ENCODE measurements around the gene CNOT3.
A peak's percentile ranks its signal among the peaks of the same experiment; 100 is the strongest.

Gene CNOT3

DNA sequence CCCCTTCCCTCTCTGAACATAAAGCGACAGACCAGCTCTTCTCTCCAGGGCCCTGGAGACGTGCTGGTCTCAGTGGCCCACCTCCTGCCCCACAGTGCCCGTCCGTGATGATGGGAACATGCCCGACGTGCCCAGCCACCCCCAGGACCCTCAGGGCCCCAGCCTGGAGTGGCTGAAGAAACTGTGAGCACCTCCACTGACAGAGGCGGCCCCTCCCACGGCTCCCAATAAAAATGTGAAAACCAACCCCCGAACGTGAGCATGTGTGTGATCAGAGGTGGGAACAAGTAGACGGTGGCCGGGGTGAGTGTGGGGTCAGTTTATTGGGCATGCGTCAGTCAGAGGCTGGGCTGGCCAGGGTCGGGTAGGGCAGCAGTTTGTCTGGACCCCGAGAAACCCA, 30.8 kb upstream of the CNOT3 start:
- TF ChIP-seq, protein P1, sequence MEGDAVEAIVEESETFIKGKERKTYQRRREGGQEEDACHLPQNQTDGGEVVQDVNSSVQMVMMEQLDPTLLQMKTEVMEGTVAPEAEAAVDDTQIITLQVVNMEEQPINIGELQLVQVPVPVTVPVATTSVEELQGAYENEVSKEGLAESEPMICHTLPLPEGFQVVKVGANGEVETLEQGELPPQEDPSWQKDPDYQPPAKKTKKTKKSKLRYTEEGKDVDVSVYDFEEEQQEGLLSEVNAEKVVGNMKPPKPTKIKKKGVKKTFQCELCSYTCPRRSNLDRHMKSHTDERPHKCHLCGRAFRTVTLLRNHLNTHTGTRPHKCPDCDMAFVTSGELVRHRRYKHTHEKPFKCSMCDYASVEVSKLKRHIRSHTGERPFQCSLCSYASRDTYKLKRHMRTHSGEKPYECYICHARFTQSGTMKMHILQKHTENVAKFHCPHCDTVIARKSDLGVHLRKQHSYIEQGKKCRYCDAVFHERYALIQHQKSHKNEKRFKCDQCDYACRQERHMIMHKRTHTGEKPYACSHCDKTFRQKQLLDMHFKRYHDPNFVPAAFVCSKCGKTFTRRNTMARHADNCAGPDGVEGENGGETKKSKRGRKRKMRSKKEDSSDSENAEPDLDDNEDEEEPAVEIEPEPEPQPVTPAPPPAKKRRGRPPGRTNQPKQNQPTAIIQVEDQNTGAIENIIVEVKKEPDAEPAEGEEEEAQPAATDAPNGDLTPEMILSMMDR (IDR thresholded peaks at IDR 0.05; ENCODE audit: control extremely low read depth, extremely low read depth, low read depth, missing control alignments), result no peak
- no peak for DNase-seq (ENCODE audit: extremely low spot score)

DNA sequence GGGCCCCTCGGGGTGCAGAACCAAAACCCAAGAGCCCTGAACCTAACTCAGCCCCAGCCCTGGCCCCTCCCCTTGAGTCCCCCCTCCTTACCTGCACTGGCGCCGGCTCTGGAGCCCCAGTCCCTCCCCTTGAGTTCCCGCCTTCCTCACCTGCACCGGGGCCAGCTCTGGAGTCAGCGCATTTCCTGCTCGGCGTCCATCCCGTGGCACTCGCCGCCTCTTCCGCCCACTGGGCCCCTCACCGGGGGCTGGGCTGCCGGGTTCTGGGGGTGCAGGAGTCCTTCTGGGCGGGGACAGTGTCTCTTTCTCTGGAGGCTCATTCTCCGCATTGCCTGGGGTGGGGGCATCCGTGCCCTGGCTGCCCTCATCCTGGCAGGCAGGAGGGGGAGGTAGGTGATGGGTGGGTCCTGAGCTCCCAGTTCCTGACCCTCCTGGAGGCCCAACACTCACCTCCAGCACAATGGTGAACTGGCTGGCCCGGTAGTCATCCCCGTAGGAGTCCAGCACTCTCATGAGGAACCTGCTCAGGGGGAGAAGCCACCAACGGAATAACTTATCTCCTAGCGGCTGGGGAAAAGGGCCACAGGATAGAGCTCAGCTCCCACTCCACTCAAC, 29.6 kb upstream of the CNOT3 start:
- POLR2A ChIA-PET, result no interaction called here

More for the DNA sequence above, 30.8 kb upstream of the CNOT3 start:
- ChIA-PET POLR2A (no interaction called here), CTCF (no interaction called here)

DNA sequence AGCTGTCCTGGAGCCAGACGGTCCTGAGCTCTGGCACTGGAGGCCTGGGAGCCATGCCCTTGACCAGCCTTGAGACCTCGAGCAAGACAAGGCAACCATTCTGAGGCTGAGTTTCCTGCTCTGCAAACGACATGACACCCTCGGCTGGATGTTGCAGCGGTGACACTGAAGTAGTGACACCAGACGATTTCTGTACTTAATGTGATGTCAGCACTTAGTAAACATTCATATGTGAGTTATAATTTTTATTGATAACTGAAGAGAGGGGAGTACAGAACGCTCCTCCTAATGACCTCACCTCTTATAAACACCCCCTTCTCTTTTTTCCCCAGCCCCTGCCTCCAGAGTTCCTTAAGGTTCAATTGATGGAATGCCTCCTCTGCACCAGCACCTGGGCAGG, 29.1 kb upstream of the CNOT3 start:
- ChIA-PET CTCF (no interaction called here), POLR2A (no interaction called here)
- no peak for DNase-seq (ENCODE audit: extremely low spot score)
- TF ChIP-seq, protein P1 (IDR thresholded peaks at IDR 0.05; ENCODE audit: control extremely low read depth, extremely low read depth, low read depth, missing control alignments), result no peak

More for the DNA sequence above, 29.6 kb upstream of the CNOT3 start:
- CTCF ChIA-PET, result no interaction called here
- TF ChIP-seq, protein P1 (IDR thresholded peaks at IDR 0.05; ENCODE audit: control extremely low read depth, extremely low read depth, low read depth, missing control alignments), result no peak
- DNase-seq (ENCODE audit: extremely low spot score), result no peak

DNA sequence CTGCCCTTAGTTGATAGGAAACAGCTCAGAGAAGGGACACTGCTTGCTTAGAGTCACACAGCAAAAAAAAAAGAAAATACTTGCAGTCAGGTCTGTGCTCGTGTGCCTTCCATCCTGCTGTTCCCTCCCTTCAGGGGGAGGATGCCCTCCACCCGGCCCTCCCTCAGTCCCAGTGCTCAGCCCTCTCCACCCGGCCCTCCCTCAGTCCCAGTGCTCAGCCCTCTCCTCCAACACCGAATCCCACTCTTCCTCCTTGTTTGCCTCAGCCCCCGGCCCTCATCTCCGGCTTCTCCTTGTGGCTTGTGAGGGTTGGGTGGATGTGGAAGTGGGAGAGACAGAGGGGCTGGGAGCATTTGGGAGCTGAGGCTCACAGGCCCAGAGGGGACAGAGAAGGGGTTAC, 27.9 kb upstream of the CNOT3 start:
- TF ChIP-seq, protein P1 (IDR thresholded peaks at IDR 0.05; ENCODE audit: control extremely low read depth, extremely low read depth, low read depth, missing control alignments), result no peak
- DNase-seq (ENCODE audit: extremely low spot score), result no peak
- ChIA-PET POLR2A (no interaction called here), CTCF (no interaction called here)

DNA sequence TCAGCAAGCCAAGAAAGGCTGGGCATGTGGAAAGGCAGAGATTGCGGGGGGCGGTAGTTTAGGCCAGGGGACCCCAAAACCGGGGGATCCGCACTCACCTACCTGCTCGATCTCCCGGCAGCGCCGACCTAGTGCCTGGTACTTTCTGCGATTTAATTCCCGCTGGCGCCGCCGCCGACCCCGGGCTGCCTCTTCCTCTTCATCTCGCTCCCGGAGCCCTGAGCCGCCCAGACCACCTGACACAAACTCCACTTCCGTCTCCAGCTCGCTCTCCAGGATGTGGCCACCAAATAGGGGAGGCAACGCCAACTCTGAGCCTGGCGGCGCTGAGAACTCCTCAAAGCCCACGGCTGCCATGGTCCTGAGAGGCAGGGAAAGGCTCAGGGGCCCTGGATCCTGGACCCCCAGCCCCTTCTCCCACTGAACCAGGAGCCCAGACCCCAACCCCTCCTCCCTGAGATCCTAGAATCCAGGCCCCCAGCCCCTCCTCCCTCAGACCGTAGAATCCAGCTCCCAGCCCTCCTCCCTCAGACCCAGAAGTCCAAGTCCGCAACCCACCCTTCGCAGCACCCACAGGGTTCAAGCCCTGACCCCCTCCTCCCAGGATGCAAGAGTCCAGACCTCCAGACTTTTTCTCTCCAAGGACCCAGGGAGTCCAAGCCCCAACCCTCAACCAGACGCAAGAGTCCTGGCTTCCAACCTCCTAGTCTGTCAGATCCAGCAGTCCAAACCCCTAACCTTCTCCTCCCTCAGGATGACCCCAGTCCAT, 23.0 kb upstream of the CNOT3 start:
- POLR2A ChIA-PET, result interaction anchor here (1.9 kb wide), 1 partner anchor 23 kb away, joined by 10 read pairs; the partner anchor contains the start of gene CNOT3

More for the DNA sequence above, 23.0 kb upstream of the CNOT3 start:
- TF ChIP-seq, protein P1 (IDR thresholded peaks at IDR 0.05; ENCODE audit: control extremely low read depth, extremely low read depth, low read depth, missing control alignments), result no peak
- CTCF ChIA-PET, result interaction anchor here (1.0 to 1.6 kb wide), 5 partner anchors 9 to 45 kb away, joined by 3 to 5 read pairs (median 4); partner anchors contain the start of genes CNOT3 and LENG1
- peak; percentile 67 for DNase-seq (ENCODE audit: extremely low spot score)
